ENCODE data around the gene RBKS. TPM values are rescaled to one million over a fixed set of nuclear protein-coding genes. Genes with fewer than 3 reads are reported as not detected.

The RBKS gene
- total RNA-seq, 1 experiment from 2014 or later: 1.7 TPM

DNA sequence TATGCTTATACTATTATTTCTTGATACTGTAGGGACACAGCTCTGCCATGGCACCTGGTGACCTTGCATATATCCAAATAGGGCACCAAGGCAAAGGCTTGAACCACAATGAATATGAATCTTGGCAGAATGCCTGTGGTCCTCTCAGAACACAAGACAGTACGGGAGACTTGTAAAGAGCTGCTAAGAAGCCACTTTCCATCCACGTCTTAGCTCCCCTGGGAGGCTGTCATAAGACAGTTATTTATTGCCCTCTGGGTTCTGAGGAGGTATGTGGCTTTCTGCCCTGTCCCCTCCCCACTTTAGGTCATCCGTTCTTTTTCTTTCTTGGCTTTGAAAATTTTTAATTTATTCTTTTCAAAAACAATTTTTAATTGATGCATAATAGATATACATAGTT, 148.5 kb downstream of the RBKS start (continued):
- TF ChIP-seq, protein P1, sequence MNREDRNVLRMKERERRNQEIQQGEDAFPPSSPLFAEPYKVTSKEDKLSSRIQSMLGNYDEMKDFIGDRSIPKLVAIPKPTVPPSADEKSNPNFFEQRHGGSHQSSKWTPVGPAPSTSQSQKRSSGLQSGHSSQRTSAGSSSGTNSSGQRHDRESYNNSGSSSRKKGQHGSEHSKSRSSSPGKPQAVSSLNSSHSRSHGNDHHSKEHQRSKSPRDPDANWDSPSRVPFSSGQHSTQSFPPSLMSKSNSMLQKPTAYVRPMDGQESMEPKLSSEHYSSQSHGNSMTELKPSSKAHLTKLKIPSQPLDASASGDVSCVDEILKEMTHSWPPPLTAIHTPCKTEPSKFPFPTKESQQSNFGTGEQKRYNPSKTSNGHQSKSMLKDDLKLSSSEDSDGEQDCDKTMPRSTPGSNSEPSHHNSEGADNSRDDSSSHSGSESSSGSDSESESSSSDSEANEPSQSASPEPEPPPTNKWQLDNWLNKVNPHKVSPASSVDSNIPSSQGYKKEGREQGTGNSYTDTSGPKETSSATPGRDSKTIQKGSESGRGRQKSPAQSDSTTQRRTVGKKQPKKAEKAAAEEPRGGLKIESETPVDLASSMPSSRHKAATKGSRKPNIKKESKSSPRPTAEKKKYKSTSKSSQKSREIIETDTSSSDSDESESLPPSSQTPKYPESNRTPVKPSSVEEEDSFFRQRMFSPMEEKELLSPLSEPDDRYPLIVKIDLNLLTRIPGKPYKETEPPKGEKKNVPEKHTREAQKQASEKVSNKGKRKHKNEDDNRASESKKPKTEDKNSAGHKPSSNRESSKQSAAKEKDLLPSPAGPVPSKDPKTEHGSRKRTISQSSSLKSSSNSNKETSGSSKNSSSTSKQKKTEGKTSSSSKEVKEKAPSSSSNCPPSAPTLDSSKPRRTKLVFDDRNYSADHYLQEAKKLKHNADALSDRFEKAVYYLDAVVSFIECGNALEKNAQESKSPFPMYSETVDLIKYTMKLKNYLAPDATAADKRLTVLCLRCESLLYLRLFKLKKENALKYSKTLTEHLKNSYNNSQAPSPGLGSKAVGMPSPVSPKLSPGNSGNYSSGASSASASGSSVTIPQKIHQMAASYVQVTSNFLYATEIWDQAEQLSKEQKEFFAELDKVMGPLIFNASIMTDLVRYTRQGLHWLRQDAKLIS (CRISPR knock-in tag; IDR thresholded peaks at IDR 0.05; ENCODE audit: borderline replicate concordance): no peak

DNA sequence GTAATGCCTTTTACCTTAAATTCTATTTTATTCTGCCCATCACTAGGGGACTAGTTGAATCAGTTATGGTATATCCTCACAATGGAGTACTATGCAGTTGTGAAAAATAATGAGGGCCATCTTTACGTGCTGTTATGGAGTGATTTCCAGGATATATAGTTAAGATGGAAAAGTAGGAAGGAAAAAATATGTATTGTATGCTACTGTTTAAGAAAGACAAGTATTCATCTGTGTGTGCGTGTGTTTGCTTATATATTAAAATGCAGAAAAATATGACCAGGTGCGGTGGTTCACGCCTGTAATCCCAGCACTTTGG, 151.2 kb downstream of the RBKS start:
- DNase-seq (ENCODE audit: low spot score) (no peak), ATAC-seq (no peak)
- Mint-ChIP-seq H3K27me3 (ENCODE audit: low read depth) (peaks cover 14% of the 10 kb centered on the region), H3K36me3 (peaks cover 2% of the 10 kb centered on the region), H3K27ac (no peak overlapping the region), H3K9me3 (peaks cover 15% of the 10 kb centered on the region), H3K4me3 (no peak overlapping the region), H3K4me1 (peaks cover 19% of the 10 kb centered on the region)
- ChIA-PET CTCF (no interaction called here), POLR2A (no interaction called here)
- TF ChIP-seq, protein P2, sequence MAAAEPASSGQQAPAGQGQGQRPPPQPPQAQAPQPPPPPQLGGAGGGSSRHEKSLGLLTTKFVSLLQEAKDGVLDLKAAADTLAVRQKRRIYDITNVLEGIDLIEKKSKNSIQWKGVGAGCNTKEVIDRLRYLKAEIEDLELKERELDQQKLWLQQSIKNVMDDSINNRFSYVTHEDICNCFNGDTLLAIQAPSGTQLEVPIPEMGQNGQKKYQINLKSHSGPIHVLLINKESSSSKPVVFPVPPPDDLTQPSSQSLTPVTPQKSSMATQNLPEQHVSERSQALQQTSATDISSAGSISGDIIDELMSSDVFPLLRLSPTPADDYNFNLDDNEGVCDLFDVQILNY (CRISPR knock-in tag; IDR thresholded peaks at IDR 0.05): no peak
- TF ChIP-seq, protein P3, sequence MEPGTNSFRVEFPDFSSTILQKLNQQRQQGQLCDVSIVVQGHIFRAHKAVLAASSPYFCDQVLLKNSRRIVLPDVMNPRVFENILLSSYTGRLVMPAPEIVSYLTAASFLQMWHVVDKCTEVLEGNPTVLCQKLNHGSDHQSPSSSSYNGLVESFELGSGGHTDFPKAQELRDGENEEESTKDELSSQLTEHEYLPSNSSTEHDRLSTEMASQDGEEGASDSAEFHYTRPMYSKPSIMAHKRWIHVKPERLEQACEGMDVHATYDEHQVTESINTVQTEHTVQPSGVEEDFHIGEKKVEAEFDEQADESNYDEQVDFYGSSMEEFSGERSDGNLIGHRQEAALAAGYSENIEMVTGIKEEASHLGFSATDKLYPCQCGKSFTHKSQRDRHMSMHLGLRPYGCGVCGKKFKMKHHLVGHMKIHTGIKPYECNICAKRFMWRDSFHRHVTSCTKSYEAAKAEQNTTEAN (CRISPR knock-in tag; IDR thresholded peaks at IDR 0.05): no peak
- TF ChIP-seq, protein P4, sequence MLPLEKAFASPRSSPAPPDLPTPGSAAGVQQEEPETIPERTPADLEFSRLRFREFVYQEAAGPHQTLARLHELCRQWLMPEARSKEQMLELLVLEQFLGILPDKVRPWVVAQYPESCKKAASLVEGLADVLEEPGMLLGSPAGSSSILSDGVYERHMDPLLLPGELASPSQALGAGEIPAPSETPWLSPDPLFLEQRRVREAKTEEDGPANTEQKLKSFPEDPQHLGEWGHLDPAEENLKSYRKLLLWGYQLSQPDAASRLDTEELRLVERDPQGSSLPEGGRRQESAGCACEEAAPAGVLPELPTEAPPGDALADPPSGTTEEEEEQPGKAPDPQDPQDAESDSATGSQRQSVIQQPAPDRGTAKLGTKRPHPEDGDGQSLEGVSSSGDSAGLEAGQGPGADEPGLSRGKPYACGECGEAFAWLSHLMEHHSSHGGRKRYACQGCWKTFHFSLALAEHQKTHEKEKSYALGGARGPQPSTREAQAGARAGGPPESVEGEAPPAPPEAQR (CRISPR knock-in tag; IDR thresholded peaks at IDR 0.05): no peak
- TF ChIP-seq, protein P5, sequence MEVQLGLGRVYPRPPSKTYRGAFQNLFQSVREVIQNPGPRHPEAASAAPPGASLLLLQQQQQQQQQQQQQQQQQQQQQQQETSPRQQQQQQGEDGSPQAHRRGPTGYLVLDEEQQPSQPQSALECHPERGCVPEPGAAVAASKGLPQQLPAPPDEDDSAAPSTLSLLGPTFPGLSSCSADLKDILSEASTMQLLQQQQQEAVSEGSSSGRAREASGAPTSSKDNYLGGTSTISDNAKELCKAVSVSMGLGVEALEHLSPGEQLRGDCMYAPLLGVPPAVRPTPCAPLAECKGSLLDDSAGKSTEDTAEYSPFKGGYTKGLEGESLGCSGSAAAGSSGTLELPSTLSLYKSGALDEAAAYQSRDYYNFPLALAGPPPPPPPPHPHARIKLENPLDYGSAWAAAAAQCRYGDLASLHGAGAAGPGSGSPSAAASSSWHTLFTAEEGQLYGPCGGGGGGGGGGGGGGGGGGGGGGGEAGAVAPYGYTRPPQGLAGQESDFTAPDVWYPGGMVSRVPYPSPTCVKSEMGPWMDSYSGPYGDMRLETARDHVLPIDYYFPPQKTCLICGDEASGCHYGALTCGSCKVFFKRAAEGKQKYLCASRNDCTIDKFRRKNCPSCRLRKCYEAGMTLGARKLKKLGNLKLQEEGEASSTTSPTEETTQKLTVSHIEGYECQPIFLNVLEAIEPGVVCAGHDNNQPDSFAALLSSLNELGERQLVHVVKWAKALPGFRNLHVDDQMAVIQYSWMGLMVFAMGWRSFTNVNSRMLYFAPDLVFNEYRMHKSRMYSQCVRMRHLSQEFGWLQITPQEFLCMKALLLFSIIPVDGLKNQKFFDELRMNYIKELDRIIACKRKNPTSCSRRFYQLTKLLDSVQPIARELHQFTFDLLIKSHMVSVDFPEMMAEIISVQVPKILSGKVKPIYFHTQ (CRISPR knock-in tag; IDR thresholded peaks at IDR 0.05): no peak
- TF ChIP-seq ETV6 (CRISPR knock-in tag; IDR thresholded peaks at IDR 0.05) (no peak), CREM (CRISPR knock-in tag; IDR thresholded peaks at IDR 0.05) (no peak), RORB (CRISPR knock-in tag; IDR thresholded peaks at IDR 0.05) (no peak)
- TF ChIP-seq, protein P6, sequence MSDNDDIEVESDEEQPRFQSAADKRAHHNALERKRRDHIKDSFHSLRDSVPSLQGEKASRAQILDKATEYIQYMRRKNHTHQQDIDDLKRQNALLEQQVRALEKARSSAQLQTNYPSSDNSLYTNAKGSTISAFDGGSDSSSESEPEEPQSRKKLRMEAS (CRISPR knock-in tag; IDR thresholded peaks at IDR 0.05): no peak
- TF ChIP-seq, protein P7, sequence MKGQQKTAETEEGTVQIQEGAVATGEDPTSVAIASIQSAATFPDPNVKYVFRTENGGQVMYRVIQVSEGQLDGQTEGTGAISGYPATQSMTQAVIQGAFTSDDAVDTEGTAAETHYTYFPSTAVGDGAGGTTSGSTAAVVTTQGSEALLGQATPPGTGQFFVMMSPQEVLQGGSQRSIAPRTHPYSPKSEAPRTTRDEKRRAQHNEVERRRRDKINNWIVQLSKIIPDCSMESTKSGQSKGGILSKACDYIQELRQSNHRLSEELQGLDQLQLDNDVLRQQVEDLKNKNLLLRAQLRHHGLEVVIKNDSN (CRISPR knock-in tag; IDR thresholded peaks at IDR 0.05): no peak
- TF ChIP-seq, protein P8, sequence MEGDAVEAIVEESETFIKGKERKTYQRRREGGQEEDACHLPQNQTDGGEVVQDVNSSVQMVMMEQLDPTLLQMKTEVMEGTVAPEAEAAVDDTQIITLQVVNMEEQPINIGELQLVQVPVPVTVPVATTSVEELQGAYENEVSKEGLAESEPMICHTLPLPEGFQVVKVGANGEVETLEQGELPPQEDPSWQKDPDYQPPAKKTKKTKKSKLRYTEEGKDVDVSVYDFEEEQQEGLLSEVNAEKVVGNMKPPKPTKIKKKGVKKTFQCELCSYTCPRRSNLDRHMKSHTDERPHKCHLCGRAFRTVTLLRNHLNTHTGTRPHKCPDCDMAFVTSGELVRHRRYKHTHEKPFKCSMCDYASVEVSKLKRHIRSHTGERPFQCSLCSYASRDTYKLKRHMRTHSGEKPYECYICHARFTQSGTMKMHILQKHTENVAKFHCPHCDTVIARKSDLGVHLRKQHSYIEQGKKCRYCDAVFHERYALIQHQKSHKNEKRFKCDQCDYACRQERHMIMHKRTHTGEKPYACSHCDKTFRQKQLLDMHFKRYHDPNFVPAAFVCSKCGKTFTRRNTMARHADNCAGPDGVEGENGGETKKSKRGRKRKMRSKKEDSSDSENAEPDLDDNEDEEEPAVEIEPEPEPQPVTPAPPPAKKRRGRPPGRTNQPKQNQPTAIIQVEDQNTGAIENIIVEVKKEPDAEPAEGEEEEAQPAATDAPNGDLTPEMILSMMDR (IDR thresholded peaks at IDR 0.05): no peak
- TF ChIP-seq, protein P9, sequence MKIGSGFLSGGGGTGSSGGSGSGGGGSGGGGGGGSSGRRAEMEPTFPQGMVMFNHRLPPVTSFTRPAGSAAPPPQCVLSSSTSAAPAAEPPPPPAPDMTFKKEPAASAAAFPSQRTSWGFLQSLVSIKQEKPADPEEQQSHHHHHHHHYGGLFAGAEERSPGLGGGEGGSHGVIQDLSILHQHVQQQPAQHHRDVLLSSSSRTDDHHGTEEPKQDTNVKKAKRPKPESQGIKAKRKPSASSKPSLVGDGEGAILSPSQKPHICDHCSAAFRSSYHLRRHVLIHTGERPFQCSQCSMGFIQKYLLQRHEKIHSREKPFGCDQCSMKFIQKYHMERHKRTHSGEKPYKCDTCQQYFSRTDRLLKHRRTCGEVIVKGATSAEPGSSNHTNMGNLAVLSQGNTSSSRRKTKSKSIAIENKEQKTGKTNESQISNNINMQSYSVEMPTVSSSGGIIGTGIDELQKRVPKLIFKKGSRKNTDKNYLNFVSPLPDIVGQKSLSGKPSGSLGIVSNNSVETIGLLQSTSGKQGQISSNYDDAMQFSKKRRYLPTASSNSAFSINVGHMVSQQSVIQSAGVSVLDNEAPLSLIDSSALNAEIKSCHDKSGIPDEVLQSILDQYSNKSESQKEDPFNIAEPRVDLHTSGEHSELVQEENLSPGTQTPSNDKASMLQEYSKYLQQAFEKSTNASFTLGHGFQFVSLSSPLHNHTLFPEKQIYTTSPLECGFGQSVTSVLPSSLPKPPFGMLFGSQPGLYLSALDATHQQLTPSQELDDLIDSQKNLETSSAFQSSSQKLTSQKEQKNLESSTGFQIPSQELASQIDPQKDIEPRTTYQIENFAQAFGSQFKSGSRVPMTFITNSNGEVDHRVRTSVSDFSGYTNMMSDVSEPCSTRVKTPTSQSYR (CRISPR knock-in tag; IDR thresholded peaks at IDR 0.05): no peak

Data from WTC11 (cell line).